Measurements from ENCODE around the gene PRR11. TPM values are rescaled to one million over a fixed set of nuclear protein-coding genes. Genes with fewer than 3 reads are reported as not detected.
"Not testable (repeated sequence)": the region's sequence is repeated elsewhere in the genome, so short reads cannot be mapped to it uniquely, and the experiment has no call there.

The PRR11 gene
- total RNA-seq, 4 donors from 2014 or later, result 0.68 to 115 (median 15.7) TPM; not detected in 1

GRCh38 chr17:59223813-59224212 is 68.3 kb downstream of the PRR11 start:
- in situ Hi-C loops (cut with MboI; ENCODE audit: low pct_ligation_motif_present in 1 of 4, low pct_unique_long_range_greater_than_20kb in 1 of 4, low sequenced_read_pairs in 3 of 4) (no loop called here), intact Hi-C loops (cut with DNase I; ENCODE audit: low total_unique reads) (no loop called here)
- Histone ChIP-seq H3K9me3 (no peaks in the 10 kb centered on the region), H3K27ac (no peak overlapping the region), H3K4me1 (peaks cover 0 to 9% (median 2%) of the 10 kb centered on the region in 4 donors), H3K36me3 (no peaks in the 10 kb centered on the region), H3K27me3 (no peaks in the 10 kb centered on the region), H3K4me3 (no peak overlapping the region)
- 92 to 93% methylated on average over 3 to 7 of the region's 7 CpGs for WGBS, 2 donors (ENCODE audit: low coverage in 1 of 2)
- DNase-seq, result no peak
- TF ChIP-seq CTCF (IDR thresholded peaks at IDR 0.05) (no peak), POLR2A (IDR thresholded peaks at IDR 0.05) (no peak), EP300 (IDR thresholded peaks at IDR 0.05; ENCODE audit: low read depth) (no peak), POLR2AphosphoS5 (IDR thresholded peaks at IDR 0.05) (no peak)

GRCh38 chr17:59228588-59228987 is 73.0 kb downstream of the PRR11 start:
- H3K27me3 ChIP-seq; H3K4me3 ChIP-seq; DNase-seq; H3K9me3 ChIP-seq; H3K36me3 ChIP-seq; H3K4me1 ChIP-seq; H3K27ac ChIP-seq; in situ Hi-C loops (cut with MboI; ENCODE audit: low pct_ligation_motif_present in 1 of 4, low pct_unique_long_range_greater_than_20kb in 1 of 4, low sequenced_read_pairs in 3 of 4); intact Hi-C loops (cut with DNase I; ENCODE audit: low total_unique reads): not testable (repeated sequence)
- 80% methylated on average over 1 of the region's 1 CpG; no CpG with 5 or more reads in 1 of the 2 donors for WGBS, 2 donors (ENCODE audit: low coverage in 1 of 2)

- H3K36me3 ChIP-seq, result no peaks in the 10 kb centered on the region
- H3K27me3 ChIP-seq, result no peaks in the 10 kb centered on the region
- TF ChIP-seq POLR2A (IDR thresholded peaks at IDR 0.05) (no peak), CTCF (IDR thresholded peaks at IDR 0.05) (no peak), POLR2AphosphoS5 (IDR thresholded peaks at IDR 0.05) (no peak), EP300 (IDR thresholded peaks at IDR 0.05; ENCODE audit: low read depth) (no peak)
- DNase-seq, result no peak
- in situ Hi-C loops (cut with MboI; ENCODE audit: low pct_ligation_motif_present in 1 of 4, low pct_unique_long_range_greater_than_20kb in 1 of 4, low sequenced_read_pairs in 3 of 4) (no loop called here), intact Hi-C loops (cut with DNase I; ENCODE audit: low total_unique reads) (no loop called here)
- no peaks in the 10 kb centered on the region for H3K9me3 ChIP-seq
- WGBS, 2 donors (ENCODE audit: low coverage in 1 of 2), result 91 to 100% methylated on average over 2 to 3 of the region's 3 CpGs
- H3K4me1 ChIP-seq, result no peaks in the 10 kb centered on the region
- H3K27ac ChIP-seq, result no peak overlapping the region
- no peak overlapping the region for H3K4me3 ChIP-seq
These were observed 75.2 kb downstream of the PRR11 start for GRCh38 chr17:59230764-59231163.

- no peak for TF ChIP-seq CTCF (IDR thresholded peaks at IDR 0.05)
- TF ChIP-seq POLR2A (IDR thresholded peaks at IDR 0.05), result no peak
- no peak for TF ChIP-seq POLR2AphosphoS5 (IDR thresholded peaks at IDR 0.05)
- no peak for TF ChIP-seq EP300 (IDR thresholded peaks at IDR 0.05; ENCODE audit: low read depth)
- Histone ChIP-seq H3K27ac (no peak overlapping the region), H3K9me3 (no peaks in the 10 kb centered on the region), H3K27me3 (no peaks in the 10 kb centered on the region), H3K4me3 (no peak overlapping the region), H3K4me1 (no peaks in the 10 kb centered on the region), H3K36me3 (no peaks in the 10 kb centered on the region)
- in situ Hi-C loops (cut with MboI; ENCODE audit: low pct_ligation_motif_present in 1 of 4, low pct_unique_long_range_greater_than_20kb in 1 of 4, low sequenced_read_pairs in 3 of 4) (no loop called here), intact Hi-C loops (cut with DNase I; ENCODE audit: low total_unique reads) (no loop called here)
- DNase-seq, result no peak
These were observed 79.1 kb downstream of the PRR11 start for GRCh38 chr17:59234631-59235030.

- H3K4me1 ChIP-seq, result no peaks in the 10 kb centered on the region
- H3K27me3 ChIP-seq, result no peaks in the 10 kb centered on the region
- TF ChIP-seq EP300 (IDR thresholded peaks at IDR 0.05; ENCODE audit: low read depth) (no peak), POLR2AphosphoS5 (IDR thresholded peaks at IDR 0.05) (no peak), CTCF (IDR thresholded peaks at IDR 0.05) (no peak), POLR2A (IDR thresholded peaks at IDR 0.05) (no peak)
- WGBS, 2 donors (ENCODE audit: low coverage in 1 of 2), result 88 to 91% methylated on average over 2 of the region's 2 CpGs
- H3K4me3 ChIP-seq, result no peak overlapping the region
- no peak for DNase-seq
- H3K27ac ChIP-seq, result no peak overlapping the region
- in situ Hi-C loops (cut with MboI; ENCODE audit: low pct_ligation_motif_present in 1 of 4, low pct_unique_long_range_greater_than_20kb in 1 of 4, low sequenced_read_pairs in 3 of 4), result no loop called here
- H3K9me3 ChIP-seq, result no peaks in the 10 kb centered on the region
- intact Hi-C loops (cut with DNase I; ENCODE audit: low total_unique reads), result no loop called here
- H3K36me3 ChIP-seq, result no peaks in the 10 kb centered on the region
These were observed 83.4 kb downstream of the PRR11 start for GRCh38 chr17:59238906-59239305.

Data from transverse colon (tissue), 4 donors.